Hepatocyte (in vitro differentiated cells): ENCODE results near the gene RRAGB.

Experiments used
- EZH2 ChIP-seq: fragments of 200-600 bp; sonication (generic); IDR thresholded peaks from 2 replicates; pipeline ENCODE4 v1.6.1; 2016; ENCODE audit warnings: antibody characterized with exemption, mild to moderate bottlenecking, borderline replicate concordance
- TF ChIP-seq, protein P1 (sequence below): fragments of 200-600 bp; sonication (generic); IDR thresholded peaks from 2 replicates; pipeline ENCODE4 v1.5.1; 2016; ENCODE audit warnings: antibody characterized with exemption, mild to moderate bottlenecking; ENCODE audit not compliant: poor library complexity

DNA sequence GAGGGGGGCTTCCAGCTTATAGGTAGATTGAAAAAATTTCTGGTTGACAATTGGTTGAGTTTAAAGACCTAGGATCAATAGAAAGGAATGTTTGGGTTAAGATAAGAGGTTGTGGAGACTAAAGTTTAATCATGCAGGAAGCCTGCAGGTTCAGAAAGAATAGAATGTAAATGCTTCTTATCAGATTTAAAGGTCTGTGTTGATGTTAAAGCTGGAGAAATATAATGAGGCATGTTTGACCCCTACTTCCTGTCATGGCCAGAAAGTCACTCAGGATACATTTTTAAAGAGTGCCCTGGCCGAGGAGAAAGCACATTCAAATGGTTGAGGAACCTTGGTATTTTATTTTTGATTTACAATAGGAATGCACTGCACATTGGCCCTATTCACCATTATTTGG lies 3.9 kb upstream of the RRAGB start:
- TF ChIP-seq, protein P1, sequence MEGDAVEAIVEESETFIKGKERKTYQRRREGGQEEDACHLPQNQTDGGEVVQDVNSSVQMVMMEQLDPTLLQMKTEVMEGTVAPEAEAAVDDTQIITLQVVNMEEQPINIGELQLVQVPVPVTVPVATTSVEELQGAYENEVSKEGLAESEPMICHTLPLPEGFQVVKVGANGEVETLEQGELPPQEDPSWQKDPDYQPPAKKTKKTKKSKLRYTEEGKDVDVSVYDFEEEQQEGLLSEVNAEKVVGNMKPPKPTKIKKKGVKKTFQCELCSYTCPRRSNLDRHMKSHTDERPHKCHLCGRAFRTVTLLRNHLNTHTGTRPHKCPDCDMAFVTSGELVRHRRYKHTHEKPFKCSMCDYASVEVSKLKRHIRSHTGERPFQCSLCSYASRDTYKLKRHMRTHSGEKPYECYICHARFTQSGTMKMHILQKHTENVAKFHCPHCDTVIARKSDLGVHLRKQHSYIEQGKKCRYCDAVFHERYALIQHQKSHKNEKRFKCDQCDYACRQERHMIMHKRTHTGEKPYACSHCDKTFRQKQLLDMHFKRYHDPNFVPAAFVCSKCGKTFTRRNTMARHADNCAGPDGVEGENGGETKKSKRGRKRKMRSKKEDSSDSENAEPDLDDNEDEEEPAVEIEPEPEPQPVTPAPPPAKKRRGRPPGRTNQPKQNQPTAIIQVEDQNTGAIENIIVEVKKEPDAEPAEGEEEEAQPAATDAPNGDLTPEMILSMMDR: no peak
- no peak for TF ChIP-seq EZH2
